Heart left ventricle (tissue), 13 donors: ENCODE results near the gene SLCO3A1.

ENCODE experiments used
- CTCF ChIP-seq, 12 donors: fragments of 200-600 bp; sonication (generic) in 4 of 12; IDR thresholded peaks; one replicate each; pipeline versions ENCODE4 v1.5.0 to v1.8.0; 2018 to 2022; ENCODE audit warnings: antibody characterized with exemption in 12 of 12, mild to moderate bottlenecking in 5 of 12
- POLR2A ChIP-seq, 2 donors: fragments of 450-650 bp; IDR thresholded peaks; one replicate each; pipeline ENCODE4 v1.6.1; 2017; ENCODE audit warnings: antibody characterized with exemption in 2 of 2, mild to moderate bottlenecking in 2 of 2, moderate library complexity in 2 of 2
- donor health status: ischemic (EF 13 %, LVEDD 7.1; RV severe dilation, severe dysfunction).
- donor health status: DM: no; HTN: yes; CAD: no.
- donor health status: DM: no; HTN: no; CAD: no.
- donor health status: ischemic (EF 25% LVEDD 6.9; RV normal size, moderate dysfunction).
- donor health status: ischemic (EF 25% LVEDD 5.7; RV mildly dilated, moderate dysfunction).
- donor health status: ischemic (EF 35%, LVEDD 5.7; RV mildly dilated, moderate dysfunction).
- donor health status: nonischemic (EF 11% LVEDD 7.7; RV severe dilation, severe dysfunction).
- donor health status: DM: yes; HTN: yes; CAD: no.
- donor health status: PGD.
- donor health status: ischemic (EF 29% LVEDD 5.4; RV normal size, mild dysfunction).
- donor health status: nonischemic (EF 23%, LVEDD 6.1; RV moderate dilation, normal function).

GRCh38 chr15:91965501-91966193 lies 112.1 kb downstream of the SLCO3A1 start:
- TF ChIP-seq CTCF (IDR thresholded peaks at IDR 0.05): no peak
- TF ChIP-seq POLR2A (IDR thresholded peaks at IDR 0.05): no peak
